Activated naive CD8-positive, alpha-beta T cell (primary cell): Measurements from ENCODE around the gene SPAG4.
A peak's percentile ranks its signal among the peaks of the same experiment; 100 is the strongest.

ENCODE experiments used
- H3K27ac Mint-ChIP-seq: one replicate; pipeline ENCODE4 v1.8.0; 2021; ENCODE audit warnings: mixed read lengths
- H3K27me3 Mint-ChIP-seq: one replicate; pipeline ENCODE4 v1.8.0; 2021; ENCODE audit warnings: mixed read lengths
- H3K36me3 Mint-ChIP-seq: one replicate; pipeline ENCODE4 v1.8.0; 2021; ENCODE audit warnings: mixed read lengths
- H3K4me1 Mint-ChIP-seq: one replicate; pipeline ENCODE4 v1.8.0; 2021; ENCODE audit warnings: low read depth, mixed read lengths
- H3K4me3 Mint-ChIP-seq: one replicate; pipeline ENCODE4 v1.8.0; 2021; ENCODE audit warnings: mild to moderate bottlenecking, mixed read lengths
- H3K9me3 Mint-ChIP-seq: one replicate; pipeline ENCODE4 v1.8.0; 2021; ENCODE audit warnings: low read depth, mixed read lengths

The SPAG4 gene, protein sequence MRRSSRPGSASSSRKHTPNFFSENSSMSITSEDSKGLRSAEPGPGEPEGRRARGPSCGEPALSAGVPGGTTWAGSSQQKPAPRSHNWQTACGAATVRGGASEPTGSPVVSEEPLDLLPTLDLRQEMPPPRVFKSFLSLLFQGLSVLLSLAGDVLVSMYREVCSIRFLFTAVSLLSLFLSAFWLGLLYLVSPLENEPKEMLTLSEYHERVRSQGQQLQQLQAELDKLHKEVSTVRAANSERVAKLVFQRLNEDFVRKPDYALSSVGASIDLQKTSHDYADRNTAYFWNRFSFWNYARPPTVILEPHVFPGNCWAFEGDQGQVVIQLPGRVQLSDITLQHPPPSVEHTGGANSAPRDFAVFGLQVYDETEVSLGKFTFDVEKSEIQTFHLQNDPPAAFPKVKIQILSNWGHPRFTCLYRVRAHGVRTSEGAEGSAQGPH

DNA sequence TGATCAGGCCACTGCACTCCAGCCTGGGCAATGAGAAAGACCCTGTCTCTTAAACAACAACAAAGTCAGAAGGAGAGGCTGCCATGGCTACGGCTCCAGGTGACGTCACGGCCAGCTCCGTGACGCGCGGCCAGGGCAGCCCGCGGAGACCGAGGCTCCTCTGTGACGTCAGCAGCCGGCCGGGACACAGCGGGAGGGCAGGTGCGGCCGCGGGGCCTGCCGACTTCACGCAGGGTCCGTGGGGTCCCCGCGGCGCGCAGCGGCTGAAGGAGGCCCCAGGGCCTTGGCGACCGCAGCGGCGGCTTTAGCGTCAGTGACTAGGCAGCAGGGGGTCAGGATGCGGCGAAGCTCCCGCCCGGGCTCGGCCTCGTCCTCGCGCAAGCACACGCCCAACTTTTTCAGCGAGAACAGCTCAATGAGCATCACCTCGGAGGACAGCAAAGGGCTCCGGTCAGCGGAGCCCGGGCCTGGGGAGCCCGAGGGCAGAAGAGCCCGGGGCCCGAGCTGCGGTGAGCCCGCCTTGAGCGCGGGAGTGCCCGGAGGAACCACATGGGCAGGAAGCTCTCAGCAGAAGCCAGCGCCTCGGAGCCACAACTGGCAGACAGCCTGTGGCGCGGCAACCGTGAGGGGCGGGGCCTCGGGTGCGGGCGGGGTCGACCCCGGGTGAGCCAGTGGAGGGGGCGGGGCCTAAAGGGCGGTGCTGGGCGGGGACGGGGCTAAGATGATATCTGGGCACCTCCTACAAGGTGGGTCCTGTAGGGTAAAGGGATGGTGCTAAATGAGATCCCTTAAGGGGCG lies at the start of gene SPAG4:
SPAG4 (plus strand) TSS at position 163 of the 798 bp plus-strand sequence; CDS start at position 338, 175 bp downstream.
- Mint-ChIP-seq H3K4me3 (peak within 1 kb of the TSS; percentile 87), H3K27me3 (no peaks in the 10 kb centered on the region), H3K9me3 (no peaks in the 10 kb centered on the region), H3K36me3 (no peaks in the 10 kb centered on the region), H3K27ac (peak within 1 kb of the TSS; percentile 94), H3K4me1 (peaks cover 33% of the 10 kb centered on the region)

DNA sequence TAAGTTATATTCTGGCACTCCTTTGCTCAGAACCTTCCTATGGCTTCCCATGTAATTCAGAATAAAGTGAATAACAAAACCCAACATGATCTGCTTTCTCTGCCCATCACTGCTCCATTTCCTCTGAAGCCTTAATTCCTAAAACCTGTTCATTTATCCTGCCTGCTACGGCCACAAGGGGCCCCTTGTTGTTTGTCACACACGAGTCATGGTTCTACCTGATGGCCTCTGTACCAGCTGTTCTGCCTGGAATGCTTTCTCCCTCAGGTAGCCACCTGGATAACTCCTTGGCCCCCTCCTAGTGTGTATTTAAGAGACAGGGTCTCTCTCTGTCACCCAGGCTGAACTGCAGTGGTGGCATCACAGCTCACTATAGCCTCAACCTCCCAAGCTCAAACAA lies 47.0 kb upstream of the SPAG4 start:
- Mint-ChIP-seq H3K4me3 (no peak overlapping the region), H3K27me3 (no peaks in the 10 kb centered on the region), H3K9me3 (peaks cover 4% of the 10 kb centered on the region), H3K36me3 (peaks cover 4% of the 10 kb centered on the region), H3K4me1 (no peaks in the 10 kb centered on the region), H3K27ac (no peak overlapping the region)

DNA sequence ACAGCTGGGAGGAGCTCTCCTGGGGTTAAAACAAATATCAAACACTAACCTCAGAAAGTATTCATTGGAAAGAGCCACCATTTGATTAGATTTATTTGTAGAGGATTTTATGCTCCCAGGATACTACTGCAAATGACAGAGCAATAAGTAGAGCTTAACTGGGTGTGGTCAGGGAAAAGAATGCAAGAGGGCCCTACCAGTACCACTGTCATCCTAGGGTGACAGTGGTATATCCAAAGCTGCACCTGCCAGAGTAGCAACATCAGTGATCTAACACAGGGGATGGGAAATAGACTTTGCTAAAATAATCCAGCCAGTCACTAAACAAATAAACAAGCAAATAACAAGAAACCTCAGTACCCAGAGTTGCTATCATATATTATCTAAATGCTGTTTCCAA lies 44.1 kb upstream of the SPAG4 start:
- H3K4me3 Mint-ChIP-seq: no peak overlapping the region
- peaks cover 4% of the 10 kb centered on the region for H3K9me3 Mint-ChIP-seq
- no peaks in the 10 kb centered on the region for H3K4me1 Mint-ChIP-seq
- H3K36me3 Mint-ChIP-seq: peaks cover 4% of the 10 kb centered on the region
- H3K27me3 Mint-ChIP-seq: no peaks in the 10 kb centered on the region
- no peak overlapping the region for H3K27ac Mint-ChIP-seq

DNA sequence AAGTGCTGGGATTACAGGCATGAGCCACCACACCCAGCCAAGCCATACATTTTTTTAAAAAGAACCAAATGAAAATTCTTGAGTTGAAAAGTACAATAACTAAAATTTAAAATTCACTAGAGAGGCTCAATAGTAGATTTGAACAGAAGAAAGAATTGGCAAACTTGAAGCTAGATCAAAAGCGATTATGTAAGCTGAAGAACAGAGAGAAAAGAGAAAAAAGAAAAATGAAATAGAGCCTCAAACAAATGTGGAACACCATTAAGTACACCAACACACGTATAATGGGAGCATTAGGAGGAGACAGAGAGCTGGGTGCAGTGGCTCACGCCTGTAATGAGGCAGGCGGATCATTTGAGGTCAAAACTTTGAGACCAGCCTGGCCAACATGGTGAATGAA lies 42.8 kb upstream of the SPAG4 start:
- no peak overlapping the region for H3K4me3 Mint-ChIP-seq
- peaks cover 4% of the 10 kb centered on the region for H3K9me3 Mint-ChIP-seq
- no peaks in the 10 kb centered on the region for H3K4me1 Mint-ChIP-seq
- no peak overlapping the region for H3K27ac Mint-ChIP-seq
- peaks cover 4% of the 10 kb centered on the region for H3K36me3 Mint-ChIP-seq
- no peaks in the 10 kb centered on the region for H3K27me3 Mint-ChIP-seq

DNA sequence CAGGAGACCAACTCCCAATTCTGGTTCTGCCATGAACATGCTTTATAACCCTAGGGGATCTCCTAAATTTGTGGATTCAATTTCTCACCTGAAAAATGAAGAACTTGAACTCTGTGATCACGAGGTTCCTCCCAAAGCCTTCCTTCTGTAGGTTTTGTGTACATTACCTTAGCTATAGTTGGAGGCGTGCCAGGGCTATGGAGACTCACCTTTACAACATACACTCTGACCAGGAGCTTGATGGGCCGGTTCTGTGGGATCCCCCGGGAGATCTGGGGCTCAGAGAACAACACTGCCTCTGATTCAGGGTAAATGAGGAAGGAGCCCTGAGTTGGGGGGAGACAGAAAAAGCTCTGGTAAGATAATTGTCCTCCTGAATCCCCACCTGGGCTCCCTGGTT lies 39.7 kb upstream of the SPAG4 start:
- H3K9me3 Mint-ChIP-seq: peaks cover 4% of the 10 kb centered on the region
- peaks cover 4% of the 10 kb centered on the region for H3K36me3 Mint-ChIP-seq
- no peak overlapping the region for H3K27ac Mint-ChIP-seq
- no peaks in the 10 kb centered on the region for H3K4me1 Mint-ChIP-seq
- H3K27me3 Mint-ChIP-seq: no peaks in the 10 kb centered on the region
- H3K4me3 Mint-ChIP-seq: no peak overlapping the region

DNA sequence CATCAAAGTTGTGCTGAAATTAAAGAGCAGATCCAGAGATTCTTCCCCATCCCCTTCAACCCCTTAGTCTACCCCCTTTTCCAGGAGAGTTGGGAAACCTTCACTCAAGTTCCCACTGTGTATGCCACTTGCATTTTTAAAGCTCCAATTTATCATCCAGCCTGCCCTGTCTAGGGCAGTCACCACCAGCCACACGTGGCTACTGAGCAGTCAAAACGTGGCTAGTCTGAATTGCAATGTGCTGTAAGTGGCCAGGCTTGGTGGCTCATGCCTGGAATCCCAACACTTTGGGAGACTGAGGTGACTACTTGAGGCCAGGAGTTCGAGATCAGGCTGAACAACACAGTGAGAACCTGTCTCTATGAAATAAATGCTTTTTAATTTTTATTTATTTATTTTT lies 38.8 kb upstream of the SPAG4 start:
- Mint-ChIP-seq H3K36me3 (peaks cover 4% of the 10 kb centered on the region), H3K9me3 (peaks cover 8% of the 10 kb centered on the region), H3K4me1 (no peaks in the 10 kb centered on the region)

DNA sequence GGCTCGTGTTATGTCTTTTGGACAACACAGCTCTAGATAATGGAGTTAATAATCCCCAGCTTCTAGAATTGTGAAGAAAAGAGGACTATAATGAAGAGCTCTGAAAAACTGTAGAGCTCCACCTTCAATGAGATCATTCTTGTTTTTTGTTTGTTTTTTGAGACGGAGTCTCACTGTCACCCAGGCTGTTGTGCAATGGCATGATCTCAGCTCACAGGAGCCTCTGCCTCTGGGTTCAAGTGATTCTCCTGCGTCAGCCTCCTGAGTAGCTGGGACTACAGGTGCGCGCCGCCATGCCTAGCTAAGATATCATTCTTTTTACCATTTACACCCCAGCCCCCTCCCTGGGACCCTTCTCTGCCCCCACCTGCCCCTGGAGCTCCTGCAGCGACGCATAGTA lies 37.2 kb upstream of the SPAG4 start:
- H3K27me3 Mint-ChIP-seq: no peaks in the 10 kb centered on the region
- H3K4me1 Mint-ChIP-seq: no peaks in the 10 kb centered on the region
- no peak overlapping the region for H3K4me3 Mint-ChIP-seq
- H3K9me3 Mint-ChIP-seq: peaks cover 4% of the 10 kb centered on the region
- H3K36me3 Mint-ChIP-seq: no peaks in the 10 kb centered on the region
- H3K27ac Mint-ChIP-seq: no peak overlapping the region

More for the DNA sequence above, 38.8 kb upstream of the SPAG4 start:
- Mint-ChIP-seq H3K27me3 (no peaks in the 10 kb centered on the region), H3K27ac (no peak overlapping the region), H3K4me3 (no peak overlapping the region)

DNA sequence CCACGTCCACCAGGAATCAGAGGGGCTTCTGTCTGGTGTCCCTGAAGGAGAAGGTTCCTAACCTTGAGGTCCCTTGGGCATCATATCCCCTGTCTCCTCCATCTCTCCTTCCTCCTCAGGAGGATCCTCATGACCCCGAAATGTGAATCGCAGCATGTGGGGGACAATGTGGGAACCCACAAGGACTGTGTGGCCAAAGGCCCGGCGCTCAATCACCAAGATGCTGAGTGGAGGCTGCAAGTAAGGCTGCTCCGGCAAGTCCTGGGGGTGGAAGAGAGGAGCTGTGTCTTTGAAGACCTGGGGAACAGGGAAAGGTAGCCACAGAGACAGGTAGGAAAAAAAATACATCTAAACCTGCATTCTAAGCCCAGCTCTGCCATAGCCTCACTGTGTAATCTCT lies 36.4 kb upstream of the SPAG4 start:
- no peak overlapping the region for H3K27ac Mint-ChIP-seq
- no peaks in the 10 kb centered on the region for H3K27me3 Mint-ChIP-seq
- H3K9me3 Mint-ChIP-seq: peaks cover 4% of the 10 kb centered on the region

DNA sequence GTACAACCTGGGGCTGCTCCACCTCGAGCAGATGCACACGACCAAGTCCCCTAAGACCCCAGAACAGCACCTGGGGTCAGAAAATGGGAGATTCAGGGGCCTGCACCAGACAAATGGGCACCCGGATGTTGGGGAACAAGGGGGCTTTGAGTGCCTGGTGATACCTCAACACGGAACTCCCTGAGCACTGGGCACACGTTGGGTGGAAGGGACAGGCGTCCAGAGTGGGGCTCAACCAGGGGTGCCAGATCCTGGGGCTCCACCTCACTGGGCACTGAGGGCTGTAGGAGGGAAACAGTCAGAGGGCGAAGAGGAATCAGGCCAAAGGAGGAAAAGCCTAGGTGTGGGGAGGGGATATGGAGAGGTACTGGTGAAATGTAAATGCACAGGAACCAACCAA lies 33.5 kb upstream of the SPAG4 start:
- Mint-ChIP-seq H3K4me3 (no peak overlapping the region), H3K9me3 (peaks cover 4% of the 10 kb centered on the region), H3K4me1 (no peaks in the 10 kb centered on the region), H3K27me3 (no peaks in the 10 kb centered on the region), H3K36me3 (no peaks in the 10 kb centered on the region), H3K27ac (no peak overlapping the region)

More for the DNA sequence above, 36.4 kb upstream of the SPAG4 start:
- no peaks in the 10 kb centered on the region for H3K36me3 Mint-ChIP-seq
- no peaks in the 10 kb centered on the region for H3K4me1 Mint-ChIP-seq
- H3K4me3 Mint-ChIP-seq: no peak overlapping the region

DNA sequence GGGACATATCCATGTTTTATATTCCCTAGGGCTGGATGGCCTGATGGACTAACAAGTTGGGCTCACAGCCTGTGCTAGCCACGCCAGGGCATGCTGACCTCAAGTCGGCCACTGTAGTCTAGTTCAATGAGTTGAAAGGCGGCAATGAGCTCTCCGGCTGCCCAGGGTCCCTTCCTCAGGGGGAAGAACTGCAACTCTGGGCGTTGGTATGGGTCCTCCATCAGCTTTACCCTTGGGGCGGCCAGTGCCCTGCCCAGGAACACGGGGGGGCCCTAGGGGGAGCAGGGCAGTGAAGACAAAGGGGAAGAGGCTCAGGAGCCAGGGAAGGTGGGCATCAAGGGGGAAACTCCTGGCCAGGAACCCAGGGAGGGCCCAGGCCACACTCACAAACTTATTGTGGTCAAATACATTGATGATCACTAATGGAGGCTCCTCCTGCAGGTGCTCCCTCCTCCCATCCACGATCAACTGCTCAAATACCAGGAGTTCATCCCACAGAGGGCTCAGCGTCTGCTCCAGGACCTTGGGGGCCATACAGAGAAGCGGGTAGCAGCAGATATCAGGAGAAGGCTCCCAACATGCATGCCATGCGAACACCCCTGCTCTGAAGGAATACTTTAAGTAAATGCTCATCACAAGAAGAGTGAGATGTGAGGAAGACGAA lies 32.8 kb upstream of the SPAG4 start:
- Mint-ChIP-seq H3K9me3 (peaks cover 4% of the 10 kb centered on the region), H3K4me3 (no peak overlapping the region), H3K36me3 (no peaks in the 10 kb centered on the region), H3K4me1 (no peaks in the 10 kb centered on the region), H3K27me3 (no peaks in the 10 kb centered on the region), H3K27ac (no peak overlapping the region)

DNA sequence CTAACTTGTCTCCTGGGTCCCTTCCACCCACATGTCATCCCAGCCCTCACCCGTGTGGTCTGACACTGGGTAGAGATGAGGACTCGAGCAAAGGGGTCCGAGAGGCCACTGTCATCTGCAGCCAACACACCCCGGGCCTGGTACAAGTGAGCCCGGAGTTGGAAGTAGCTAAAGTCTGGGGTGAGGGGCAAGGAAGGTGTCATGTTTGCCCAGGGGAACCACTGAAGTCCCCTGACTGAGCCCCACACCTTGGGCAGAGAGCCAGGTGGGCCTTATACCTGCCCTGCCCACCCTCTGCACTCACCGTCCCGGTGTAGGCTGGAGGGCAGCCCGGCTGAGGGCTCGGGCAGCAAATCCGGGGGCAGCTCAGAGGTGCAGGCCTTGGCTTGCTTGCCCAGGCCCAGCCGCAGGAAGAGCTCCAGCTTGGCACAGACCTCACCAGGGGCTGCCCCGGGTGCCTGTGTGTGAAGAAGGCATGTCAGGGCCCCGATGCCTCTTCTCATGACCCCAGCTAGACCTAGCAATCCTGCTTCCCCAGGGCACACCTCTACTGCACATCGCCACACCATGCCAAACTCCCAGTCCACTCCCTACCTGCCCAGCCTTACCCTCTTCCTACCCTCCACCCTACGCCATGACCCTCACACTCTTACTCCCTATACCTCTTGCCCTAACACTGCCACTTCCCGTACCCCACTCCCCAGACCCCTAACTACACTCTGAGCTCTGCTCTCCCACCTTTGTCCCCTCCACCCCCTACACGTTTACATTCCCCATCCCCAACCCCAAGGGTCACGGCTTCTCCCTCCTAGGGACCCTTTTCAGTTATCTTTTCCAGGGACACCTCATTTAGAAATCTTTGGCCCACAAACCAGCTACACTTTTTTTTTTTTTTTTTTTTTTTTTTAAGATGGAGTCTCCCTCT lies 31.7 kb upstream of the SPAG4 start:
- Mint-ChIP-seq H3K27me3 (no peaks in the 10 kb centered on the region), H3K27ac (no peak overlapping the region), H3K4me1 (no peaks in the 10 kb centered on the region), H3K36me3 (no peaks in the 10 kb centered on the region), H3K9me3 (peaks cover 4% of the 10 kb centered on the region), H3K4me3 (no peak overlapping the region)

DNA sequence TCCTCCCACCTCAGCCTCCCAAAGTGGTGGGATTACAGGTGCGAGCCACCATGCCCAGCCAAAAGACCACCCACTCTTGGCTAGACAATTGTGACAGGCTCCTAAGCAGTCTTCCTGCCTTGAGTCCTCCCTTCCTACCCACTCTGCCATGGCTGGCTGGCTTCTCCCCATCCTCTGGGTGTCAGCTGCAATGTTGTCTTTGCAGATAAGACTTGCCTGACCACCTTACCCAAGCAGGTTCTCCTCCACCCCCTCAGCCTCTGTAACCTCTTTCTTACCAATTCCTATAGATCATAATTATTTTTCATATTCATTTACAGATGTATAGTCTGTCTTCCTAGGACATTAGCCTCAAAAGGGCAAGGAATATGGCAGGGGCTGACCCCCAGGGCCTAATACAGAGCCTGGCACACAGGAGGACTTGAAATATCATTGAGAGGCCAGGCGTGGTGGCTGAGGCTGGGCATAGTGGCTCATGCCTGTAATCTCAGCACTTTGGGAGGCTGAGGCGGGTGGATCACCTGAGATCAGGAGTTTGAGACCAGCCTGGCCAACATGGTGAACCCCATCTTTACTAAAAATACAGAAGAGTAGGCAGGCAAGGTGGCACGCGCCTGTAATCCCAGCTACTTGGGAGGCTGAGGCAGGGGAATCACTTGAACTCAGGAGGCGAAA lies 28.7 kb upstream of the SPAG4 start:
- no peaks in the 10 kb centered on the region for H3K4me1 Mint-ChIP-seq
- no peaks in the 10 kb centered on the region for H3K36me3 Mint-ChIP-seq
- H3K27ac Mint-ChIP-seq: no peak overlapping the region

DNA sequence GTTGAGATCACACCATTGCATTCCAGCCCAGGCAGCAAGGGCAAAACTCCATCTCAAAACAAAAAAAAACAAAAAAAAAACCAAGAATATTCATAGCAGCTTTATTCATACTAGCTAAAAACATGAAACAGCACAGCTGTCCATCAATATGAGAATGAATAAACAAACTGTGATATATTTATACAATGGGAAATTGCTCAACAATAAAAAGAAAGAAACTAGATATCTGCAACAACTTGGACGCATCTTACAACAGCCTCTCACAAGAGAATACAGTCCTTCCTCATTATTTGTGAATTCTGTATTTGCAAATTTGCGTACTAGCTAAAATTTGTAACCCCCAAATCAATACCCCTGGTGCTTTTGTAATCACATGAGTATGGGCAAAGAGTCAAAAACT lies 28.2 kb upstream of the SPAG4 start:
- no peaks in the 10 kb centered on the region for H3K4me1 Mint-ChIP-seq
- H3K27ac Mint-ChIP-seq: no peak overlapping the region
- H3K9me3 Mint-ChIP-seq: no peaks in the 10 kb centered on the region
- no peaks in the 10 kb centered on the region for H3K36me3 Mint-ChIP-seq
- no peaks in the 10 kb centered on the region for H3K27me3 Mint-ChIP-seq
- no peak overlapping the region for H3K4me3 Mint-ChIP-seq

More for the DNA sequence above, 28.7 kb upstream of the SPAG4 start:
- Mint-ChIP-seq H3K4me3 (no peak overlapping the region), H3K27me3 (no peaks in the 10 kb centered on the region), H3K9me3 (no peaks in the 10 kb centered on the region)

DNA sequence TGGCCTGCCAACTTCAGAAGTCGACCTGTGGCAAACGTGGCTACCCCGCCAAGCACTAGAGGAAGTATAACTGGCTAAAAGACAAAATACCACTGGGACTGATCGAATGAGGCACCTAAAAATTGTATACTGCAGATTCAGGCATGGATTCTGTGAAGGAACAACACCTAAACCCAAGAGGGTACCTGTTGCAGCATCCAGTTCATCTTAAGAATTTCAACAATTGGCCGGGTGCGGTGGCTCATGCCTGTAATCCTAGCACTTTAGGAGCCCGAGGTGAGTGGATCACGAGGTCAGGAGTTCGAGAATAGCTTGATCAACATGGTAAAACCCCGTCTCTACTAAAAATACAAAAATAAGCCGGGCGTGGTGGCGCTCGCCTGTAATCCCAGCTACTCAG lies 27.2 kb upstream of the SPAG4 start:
- no peak overlapping the region for H3K4me3 Mint-ChIP-seq
- H3K4me1 Mint-ChIP-seq: no peaks in the 10 kb centered on the region
- H3K9me3 Mint-ChIP-seq: no peaks in the 10 kb centered on the region
- H3K36me3 Mint-ChIP-seq: no peaks in the 10 kb centered on the region
- no peak overlapping the region for H3K27ac Mint-ChIP-seq
- no peaks in the 10 kb centered on the region for H3K27me3 Mint-ChIP-seq
